OCI-LY3 (cell line): ENCODE data around the gene HSD17B11.

Experiments used
- CTCF ChIP-seq: fragments of 200-600, 300-600 bp; sonication (generic); IDR thresholded peaks from 2 replicates; pipeline ENCODE4 v1.5.1; 2014; ENCODE audit warnings: antibody characterized with exemption, low read length, low read depth
- EZH2phosphoT487 ChIP-seq: fragments of 200-600 bp; shearing (Covaris generic); IDR thresholded peaks from 2 replicates; pipeline ENCODE4 v1.6.1; 2018; ENCODE audit warnings: antibody characterized with exemption, mixed run types, low read depth

DNA sequence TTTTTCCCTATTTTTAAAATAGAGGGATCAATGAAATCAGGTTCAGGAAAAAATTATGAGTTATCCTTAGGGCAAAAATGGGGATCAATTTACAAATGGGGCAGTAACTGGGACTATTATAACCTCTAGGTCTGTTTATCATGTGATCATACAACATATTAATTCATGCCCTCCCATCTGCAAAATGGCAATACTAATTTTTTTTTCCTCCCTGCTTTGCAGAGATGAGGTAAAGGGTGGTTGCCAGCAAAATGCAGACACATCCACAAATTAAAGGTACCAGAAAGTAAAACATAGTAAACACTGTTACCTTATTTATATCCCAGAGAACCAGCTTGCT, 467 bp downstream of the HSD17B11 start:
- no peak for TF ChIP-seq CTCF
- no peak for TF ChIP-seq EZH2phosphoT487
